H9 (cell line): Measurements from ENCODE around the gene MACROH2A1. TPM values are rescaled to one million over a fixed set of nuclear protein-coding genes. Genes with fewer than 3 reads are reported as not detected.

Source experiments
- DNase-seq: peaks from one replicate; pipeline ENCODE4 v3.0.0-alpha.2; 2017
- H2AFZ ChIP-seq: one replicate; pipeline ENCODE4 v1.6.1; 2013; ENCODE audit warnings: mild to moderate bottlenecking, low read length, control low read depth, moderate library complexity
- H2AK5ac ChIP-seq: 2 replicates; pipeline ENCODE4 v1.6.1; 2013; ENCODE audit warnings: low read length, control low read depth, mixed read lengths; ENCODE audit not compliant: insufficient read length
- H2BK120ac ChIP-seq: one replicate; pipeline ENCODE4 v1.6.1; 2013; ENCODE audit warnings: low read depth, mild to moderate bottlenecking, low read length, control low read depth, inconsistent platforms; ENCODE audit not compliant: poor library complexity, severe bottlenecking
- H2BK12ac ChIP-seq: 2 replicates; pipeline ENCODE4 v1.6.1; 2013; ENCODE audit warnings: low read length, control low read depth, mixed read lengths, low read depth; ENCODE audit not compliant: insufficient read length
- H2BK15ac ChIP-seq: 2 replicates; pipeline ENCODE4 v1.6.1; 2013; ENCODE audit warnings: low read depth, low read length, control low read depth
- H2BK20ac ChIP-seq: one replicate; pipeline ENCODE4 v1.6.1; 2013; ENCODE audit warnings: low read depth, mild to moderate bottlenecking, low read length, control low read depth, inconsistent platforms; ENCODE audit not compliant: poor library complexity, severe bottlenecking
- H2BK5ac ChIP-seq: 2 replicates; pipeline ENCODE4 v1.6.1; 2013; ENCODE audit warnings: low read length, control low read depth, mixed read lengths; ENCODE audit not compliant: insufficient read length
- H3K14ac ChIP-seq: 2 replicates; pipeline ENCODE4 v1.6.1; 2013; ENCODE audit warnings: low read length, control low read depth; ENCODE audit not compliant: insufficient read depth
- H3K18ac ChIP-seq: 2 replicates; pipeline ENCODE4 v1.6.1; 2013; ENCODE audit warnings: low read depth, mild to moderate bottlenecking, mixed read lengths, low read length, control low read depth; ENCODE audit not compliant: insufficient read length
- H3K23ac ChIP-seq: 2 replicates; pipeline ENCODE4 v1.6.1; 2013; ENCODE audit warnings: low read length, control low read depth, mixed read lengths, low read depth; ENCODE audit not compliant: insufficient read length
- H3K23me2 ChIP-seq: 2 replicates; pipeline ENCODE4 v1.6.1; 2013; ENCODE audit warnings: low read depth, mild to moderate bottlenecking, mixed read lengths, low read length, control low read depth; ENCODE audit not compliant: insufficient read length, poor library complexity, severe bottlenecking
- H3K27ac ChIP-seq: 2 replicates; pipeline ENCODE4 v1.5.1; 2013; ENCODE audit warnings: low read length, control low read depth, mixed read lengths, low read depth; ENCODE audit not compliant: insufficient read length
- H3K27me3 ChIP-seq: 2 replicates; pipeline ENCODE4 v1.6.1; 2013; ENCODE audit warnings: low read length, control low read depth, inconsistent platforms; ENCODE audit not compliant: insufficient read depth
- H3K4ac ChIP-seq: 2 replicates; pipeline ENCODE4 v1.6.1; 2013; ENCODE audit warnings: low read depth, mild to moderate bottlenecking, control low read depth, inconsistent platforms, low read length, moderate library complexity
- H3K4me1 ChIP-seq: 2 replicates; pipeline ENCODE4 v1.6.1; 2013; ENCODE audit warnings: low read length, control low read depth, inconsistent platforms; ENCODE audit not compliant: insufficient read depth
- H3K4me2 ChIP-seq: 2 replicates; pipeline ENCODE4 v1.6.1; 2013; ENCODE audit warnings: low read length, control low read depth, mixed read lengths; ENCODE audit not compliant: insufficient read length, insufficient read depth
- H3K56ac ChIP-seq: 2 replicates; pipeline ENCODE4 v1.6.1; 2013; ENCODE audit warnings: low read depth, mild to moderate bottlenecking, mixed read lengths, low read length, control low read depth; ENCODE audit not compliant: insufficient read length
- H3K79me1 ChIP-seq: 2 replicates; pipeline ENCODE4 v1.6.1; 2013; ENCODE audit warnings: low read depth, mild to moderate bottlenecking, moderate library complexity, low read length, control low read depth, inconsistent platforms; ENCODE audit not compliant: insufficient read depth, poor library complexity, severe bottlenecking
- H3K79me2 ChIP-seq: 2 replicates; pipeline ENCODE4 v1.6.1; 2013; ENCODE audit warnings: low read length, control low read depth, inconsistent platforms; ENCODE audit not compliant: insufficient read depth
- H3K9ac ChIP-seq: 2 replicates; pipeline ENCODE4 v1.6.1; 2013; ENCODE audit warnings: low read length, control low read depth, mixed read lengths; ENCODE audit not compliant: insufficient read length; ENCODE audit errors: extremely low read depth
- H3K9me3 ChIP-seq: one replicate; pipeline ENCODE4 v1.6.1; 2013; ENCODE audit warnings: low read depth, low read length, inconsistent platforms; ENCODE audit not compliant: control insufficient read depth
- H3T11ph ChIP-seq: one replicate; pipeline ENCODE4 v1.6.1; 2013; ENCODE audit warnings: mild to moderate bottlenecking, low read length, control low read depth, inconsistent platforms
- H4K20me1 ChIP-seq: one replicate; pipeline ENCODE4 v1.6.1; 2013; ENCODE audit not compliant: control insufficient read depth, insufficient read length, insufficient read depth
- H4K5ac ChIP-seq: 2 replicates; pipeline ENCODE4 v1.6.1; 2013; ENCODE audit warnings: low read depth, mild to moderate bottlenecking, mixed read lengths, low read length, control low read depth; ENCODE audit not compliant: insufficient read length
- H4K8ac ChIP-seq: replicated peaks from 2 replicates; pipeline ENCODE4 v1.6.1; 2013; ENCODE audit warnings: low read length, control low read depth, mixed read lengths, low read depth; ENCODE audit not compliant: insufficient read length
- H4K91ac ChIP-seq: 2 replicates; pipeline ENCODE4 v1.6.1; 2013; ENCODE audit warnings: low read depth, mild to moderate bottlenecking, moderate library complexity, mixed read lengths, low read length, control low read depth; ENCODE audit not compliant: insufficient read length
- H3K27ac Mint-ChIP-seq, 3 experiments: 2 replicates in 2 of 3; 3 replicates in 1 of 3; pipeline ENCODE4 v1.8.0; 2020 to 2021; ENCODE audit warnings: mixed read lengths in 3 of 3, mild to moderate bottlenecking in 1 of 3, moderate library complexity in 1 of 3
- H3K27me3 Mint-ChIP-seq: 2 replicates; pipeline ENCODE4 v1.8.0; 2021; ENCODE audit warnings: low read depth, mild to moderate bottlenecking, moderate library complexity, mixed read lengths
- H3K36me3 Mint-ChIP-seq, 3 experiments: 2 replicates in 2 of 3; 3 replicates in 1 of 3; pipeline ENCODE4 v1.8.0; 2020 to 2021; ENCODE audit warnings: low read depth in 3 of 3, mixed read lengths in 3 of 3; ENCODE audit not compliant: insufficient read depth in 1 of 3
- H3K4me1 Mint-ChIP-seq, 2 experiments: 2 replicates each; pipeline ENCODE4 v1.8.0; 2020; ENCODE audit warnings: mixed read lengths in 2 of 2
- H3K4me3 Mint-ChIP-seq, 2 experiments: 2 replicates in 1 of 2; 3 replicates in 1 of 2; pipeline ENCODE4 v1.8.0; 2020 to 2021; ENCODE audit warnings: mild to moderate bottlenecking in 2 of 2, mixed read lengths in 2 of 2, moderate library complexity in 1 of 2
- H3K9me3 Mint-ChIP-seq, 2 experiments: 2 replicates in 1 of 2; 3 replicates in 1 of 2; pipeline ENCODE4 v1.8.0; 2020; ENCODE audit warnings: mild to moderate bottlenecking in 2 of 2, mixed read lengths in 2 of 2, moderate library complexity in 1 of 2
- WGBS: extraction: QIAGEN DNeasy Blood & Tissue Kit; methylation state at CpG from one replicate; pipeline ENCODE4 v1.1.7; 2013; ENCODE audit warnings: missing lambda C conversion rate, low lambda C conversion rate, mixed read lengths; ENCODE audit not compliant: insufficient read length; ENCODE audit errors: extremely low coverage; 5-methylcytosine and 5-hydroxymethylcytosine counted together
- total RNA-seq: library from RNA; stranded (reverse); gene quantifications from 2 replicates; pipeline ENCODE4 v1.2.1, GENCODE V29; 2021
- TF ChIP-seq, protein P1 (sequence below): fragments of 200-600 bp; sonication (generic); conservative IDR thresholded peaks from 3 replicates; pipeline ENCODE4 v1.8.0; 2021; ENCODE audit warnings: antibody characterized with exemption, mild to moderate bottlenecking

The MACROH2A1 gene
- total RNA-seq, 1 experiment from 2014 or later, result 111 TPM

DNA sequence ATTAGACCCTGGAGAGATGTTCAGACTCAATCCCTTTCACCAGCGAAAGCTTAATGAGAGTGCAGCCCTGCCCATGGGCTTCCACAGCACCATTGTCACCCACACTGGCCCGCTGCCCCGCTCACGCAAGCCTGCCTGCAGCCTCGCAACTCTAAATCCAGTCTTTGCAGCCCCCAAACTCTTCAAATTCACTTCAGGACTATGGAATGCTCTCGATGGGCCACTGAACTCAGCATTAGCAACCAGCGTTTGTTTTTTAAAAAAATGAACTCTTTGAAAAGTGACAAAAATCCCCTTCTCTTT is 31.1 kb upstream of the MACROH2A1 start:
- DNase-seq, result peak; percentile 15
- Histone ChIP-seq H4K5ac (no peak overlapping the region), H3K9ac (no peak overlapping the region), H4K20me1 (no peaks in the 10 kb centered on the region), H2BK120ac (no peak overlapping the region), H3K27ac (no peak overlapping the region), H2BK12ac (no peak overlapping the region), H2BK20ac (no peak overlapping the region), H4K8ac (no peak overlapping the region), H3K23ac (no peak overlapping the region), H3K18ac (no peak overlapping the region), H3K4ac (no peak overlapping the region), H3K79me2 (no peaks in the 10 kb centered on the region), H3K23me2 (no peaks in the 10 kb centered on the region), H3K27me3 (no peaks in the 10 kb centered on the region), H3K4me1 (no peaks in the 10 kb centered on the region), H3K79me1 (no peaks in the 10 kb centered on the region), H2AK5ac (no peak overlapping the region), H3K4me2 (no peak overlapping the region), H2BK15ac (no peak overlapping the region), H3K9me3 (peaks cover 5% of the 10 kb centered on the region), H4K91ac (no peak overlapping the region), H2AFZ (no peak overlapping the region), H3T11ph (no peak overlapping the region), H2BK5ac (no peak overlapping the region), H3K56ac (no peak overlapping the region), H3K14ac (no peak overlapping the region)
- Mint-ChIP-seq H3K9me3 (peaks cover 10 to 14% of the 10 kb centered on the region in 2 experiments), H3K4me3 (no peak overlapping the region), H3K4me1 (peaks cover 0 to 8% of the 10 kb centered on the region in 2 experiments; a peak in 2 of 4 replicates), H3K27ac (no peak overlapping the region), H3K36me3 (peaks cover 2 to 11% (median 5%) of the 10 kb centered on the region in 3 experiments; a peak in 4 of 7 replicates), H3K27me3 (peaks cover 30% of the 10 kb centered on the region)
- no CpG with 5 or more reads among the region's 7 CpGs for WGBS
- TF ChIP-seq, protein P1, sequence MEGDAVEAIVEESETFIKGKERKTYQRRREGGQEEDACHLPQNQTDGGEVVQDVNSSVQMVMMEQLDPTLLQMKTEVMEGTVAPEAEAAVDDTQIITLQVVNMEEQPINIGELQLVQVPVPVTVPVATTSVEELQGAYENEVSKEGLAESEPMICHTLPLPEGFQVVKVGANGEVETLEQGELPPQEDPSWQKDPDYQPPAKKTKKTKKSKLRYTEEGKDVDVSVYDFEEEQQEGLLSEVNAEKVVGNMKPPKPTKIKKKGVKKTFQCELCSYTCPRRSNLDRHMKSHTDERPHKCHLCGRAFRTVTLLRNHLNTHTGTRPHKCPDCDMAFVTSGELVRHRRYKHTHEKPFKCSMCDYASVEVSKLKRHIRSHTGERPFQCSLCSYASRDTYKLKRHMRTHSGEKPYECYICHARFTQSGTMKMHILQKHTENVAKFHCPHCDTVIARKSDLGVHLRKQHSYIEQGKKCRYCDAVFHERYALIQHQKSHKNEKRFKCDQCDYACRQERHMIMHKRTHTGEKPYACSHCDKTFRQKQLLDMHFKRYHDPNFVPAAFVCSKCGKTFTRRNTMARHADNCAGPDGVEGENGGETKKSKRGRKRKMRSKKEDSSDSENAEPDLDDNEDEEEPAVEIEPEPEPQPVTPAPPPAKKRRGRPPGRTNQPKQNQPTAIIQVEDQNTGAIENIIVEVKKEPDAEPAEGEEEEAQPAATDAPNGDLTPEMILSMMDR, result no peak
